PC-3 (cell line): ENCODE results near the gene TREML1. TPM values are rescaled to one million over a fixed set of nuclear protein-coding genes. Genes with fewer than 3 reads are reported as not detected.

Experiments used
- ATAC-seq: fragments of 200-7000 bp; cut with Tn5 transposase; 2 replicates; pipeline ENCODE4 v1.9.1; 2020; ENCODE audit warnings: mild to moderate bottlenecking, moderate library complexity
- BruUV-seq: library from RNA; stranded (reverse); fragments of 400-500 nt; replicated peaks from 2 replicates; lab custom pipeline; 2021; lab: Mats Ljungman, UMichigan
- CTCF ChIA-PET: fragments of 300-600 bp; sonication (Branson Sonifier 250); formaldehyde crosslinking; loops from one replicate; lab custom pipeline; 2022; ENCODE audit warnings: antibody characterized with exemption; lab: Charles Lee
- POLR2A ChIA-PET: fragments of 300-600 bp; sonication (Branson Sonifier 250); formaldehyde crosslinking; loops from one replicate; lab custom pipeline; 2022; ENCODE audit warnings: antibody characterized with exemption; ENCODE audit not compliant: unreplicated experiment; lab: Charles Lee
- DNase-seq: peaks from one replicate; pipeline ENCODE4 v3.0.0-alpha.2; 2015
- H2AFZ ChIP-seq: fragments of 300-600 bp; sonication (generic); 2 replicates; pipeline ENCODE4 v1.6.0; 2016; ENCODE audit warnings: antibody characterized with exemption, low read length
- H3F3A ChIP-seq: fragments of 300-600 bp; sonication (generic); one replicate; pipeline ENCODE4 v1.6.0; 2017; ENCODE audit warnings: antibody characterized with exemption, low read length, control low read depth, mild to moderate bottlenecking; ENCODE audit not compliant: unreplicated experiment
- H3K27ac ChIP-seq: fragments of 300-600 bp; sonication (generic); 2 replicates; pipeline ENCODE4 v1.5.1; 2016; ENCODE audit warnings: mild to moderate bottlenecking, low read length
- H3K27me3 ChIP-seq: fragments of 300-600 bp; sonication (generic); 2 replicates; pipeline ENCODE4 v1.6.1; 2016; ENCODE audit warnings: low read length, mixed read lengths
- H3K36me3 ChIP-seq: fragments of 300-600 bp; sonication (generic); 2 replicates; pipeline ENCODE4 v1.6.1; 2016; ENCODE audit warnings: low read depth, mixed run types, low read length, mixed read lengths
- H3K4me1 ChIP-seq: fragments of 300-600 bp; sonication (generic); 2 replicates; pipeline ENCODE4 v1.5.1; 2016; ENCODE audit warnings: low read length; ENCODE audit not compliant: insufficient read depth
- H3K4me2 ChIP-seq: fragments of 300-600 bp; sonication (generic); 2 replicates; pipeline ENCODE4 v1.6.0; 2016; ENCODE audit warnings: low read length
- H3K4me3 ChIP-seq: fragments of 300-600 bp; sonication (generic); 2 replicates; pipeline ENCODE4 v1.5.1; 2016; ENCODE audit warnings: mild to moderate bottlenecking, low read length, mixed read lengths
- H3K79me2 ChIP-seq: fragments of 300-600 bp; sonication (generic); 2 replicates; pipeline ENCODE4 v1.6.1; 2017; ENCODE audit warnings: low read length, mixed read lengths
- H3K9ac ChIP-seq: fragments of 300-600 bp; sonication (generic); 2 replicates; pipeline ENCODE4 v1.6.0; 2016; ENCODE audit warnings: mild to moderate bottlenecking, low read length
- H3K9me2 ChIP-seq: fragments of 300-600 bp; sonication (generic); replicated peaks from 2 replicates; pipeline ENCODE4 v1.6.1; 2016; ENCODE audit warnings: mixed run types, low read length, mixed read lengths
- H3K9me3 ChIP-seq: fragments of 300-600 bp; sonication (generic); 2 replicates; pipeline ENCODE4 v1.6.1; 2016; ENCODE audit warnings: low read length, mixed read lengths
- H4K20me1 ChIP-seq: fragments of 300-600 bp; sonication (generic); 2 replicates; pipeline ENCODE4 v1.6.1; 2016; ENCODE audit warnings: low read length, mixed read lengths
- EZH2 ChIP-seq: fragments of 300-600 bp; sonication (generic); IDR thresholded peaks from one replicate; pipeline ENCODE4 v1.6.1; 2017; ENCODE audit warnings: antibody characterized with exemption, mild to moderate bottlenecking, low read length; ENCODE audit not compliant: unreplicated experiment
- EZH2phosphoT487 ChIP-seq: fragments of 300-600 bp; sonication (generic); IDR thresholded peaks from 2 replicates; pipeline ENCODE4 v1.6.1; 2018; ENCODE audit warnings: mild to moderate bottlenecking, antibody characterized with exemption, low read length, borderline replicate concordance
- intact Hi-C: fragments of 100-400 bp; cut with micrococcal nuclease; formaldehyde crosslinking; loops from 2 replicates; pipeline ENCODE4 v1.9.0; 2023
- total RNA-seq: library from RNA; depleted of rRNA; stranded (reverse); fragments of >200 nt; gene quantifications from 2 replicates; pipeline ENCODE4 v1.2.3, GENCODE V29; 2014
- TF ChIP-seq, protein P1 (sequence below): fragments of 300-600 bp; sonication (generic); conservative IDR thresholded peaks from 2 replicates; pipeline ENCODE4 v1.5.1; 2017; ENCODE audit warnings: antibody characterized with exemption, low read depth, mild to moderate bottlenecking, low read length

Gene TREML1
- total RNA-seq, 1 experiment from 2014 or later: not detected

DNA sequence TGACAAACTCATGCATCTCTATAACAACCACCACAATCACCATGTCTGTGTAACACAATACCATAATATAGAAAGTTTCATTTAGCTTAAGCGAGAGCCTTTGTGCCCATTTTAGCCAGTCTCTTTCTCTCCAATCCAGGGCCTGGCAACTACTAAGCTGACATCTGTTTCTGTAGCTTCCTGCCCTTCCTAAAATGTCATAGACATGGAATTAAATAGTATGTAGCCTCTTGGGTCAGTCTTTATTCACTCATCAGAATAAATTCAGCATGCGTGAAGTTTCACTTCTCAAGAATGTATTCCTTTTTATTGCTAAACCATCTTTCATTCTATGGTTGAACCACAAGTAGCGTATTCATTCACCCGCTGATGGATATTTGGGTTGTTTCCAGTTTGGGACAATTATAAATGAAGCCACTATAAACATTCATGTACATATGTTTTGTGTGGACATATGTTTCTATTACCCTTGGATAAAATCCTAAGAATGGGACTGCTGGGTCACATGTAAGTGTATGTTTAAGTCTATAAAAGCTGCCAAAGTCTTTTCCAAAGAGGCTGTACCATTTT lies 10.5 kb upstream of the TREML1 start:
- Histone ChIP-seq H2AFZ (no peak overlapping the region), H4K20me1 (no peaks in the 10 kb centered on the region), H3K9me2 (no peaks in the 10 kb centered on the region), H3K9ac (no peak overlapping the region), H3K27me3 (peaks cover 10% of the 10 kb centered on the region; the same call in 1 of the 2 replicates), H3K9me3 (no peaks in the 10 kb centered on the region), H3K4me1 (no peaks in the 10 kb centered on the region), H3F3A (no peaks in the 10 kb centered on the region), H3K4me2 (no peak overlapping the region), H3K79me2 (no peaks in the 10 kb centered on the region), H3K27ac (no peak overlapping the region), H3K36me3 (no peaks in the 10 kb centered on the region), H3K4me3 (no peak overlapping the region)
- intact Hi-C loops: no loop called here
- ChIA-PET POLR2A (interaction anchor here (0.6 kb wide), 1 partner anchor 22 kb away, joined by 3 read pairs; no protein-coding TSS in a partner anchor), CTCF (no interaction called here)
- no peak for ATAC-seq
- TF ChIP-seq, protein P1, sequence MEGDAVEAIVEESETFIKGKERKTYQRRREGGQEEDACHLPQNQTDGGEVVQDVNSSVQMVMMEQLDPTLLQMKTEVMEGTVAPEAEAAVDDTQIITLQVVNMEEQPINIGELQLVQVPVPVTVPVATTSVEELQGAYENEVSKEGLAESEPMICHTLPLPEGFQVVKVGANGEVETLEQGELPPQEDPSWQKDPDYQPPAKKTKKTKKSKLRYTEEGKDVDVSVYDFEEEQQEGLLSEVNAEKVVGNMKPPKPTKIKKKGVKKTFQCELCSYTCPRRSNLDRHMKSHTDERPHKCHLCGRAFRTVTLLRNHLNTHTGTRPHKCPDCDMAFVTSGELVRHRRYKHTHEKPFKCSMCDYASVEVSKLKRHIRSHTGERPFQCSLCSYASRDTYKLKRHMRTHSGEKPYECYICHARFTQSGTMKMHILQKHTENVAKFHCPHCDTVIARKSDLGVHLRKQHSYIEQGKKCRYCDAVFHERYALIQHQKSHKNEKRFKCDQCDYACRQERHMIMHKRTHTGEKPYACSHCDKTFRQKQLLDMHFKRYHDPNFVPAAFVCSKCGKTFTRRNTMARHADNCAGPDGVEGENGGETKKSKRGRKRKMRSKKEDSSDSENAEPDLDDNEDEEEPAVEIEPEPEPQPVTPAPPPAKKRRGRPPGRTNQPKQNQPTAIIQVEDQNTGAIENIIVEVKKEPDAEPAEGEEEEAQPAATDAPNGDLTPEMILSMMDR: no peak
- no peak for TF ChIP-seq EZH2
- TF ChIP-seq EZH2phosphoT487: no peak
- BruUV-seq: no TSS peak
- DNase-seq: no peak

DNA sequence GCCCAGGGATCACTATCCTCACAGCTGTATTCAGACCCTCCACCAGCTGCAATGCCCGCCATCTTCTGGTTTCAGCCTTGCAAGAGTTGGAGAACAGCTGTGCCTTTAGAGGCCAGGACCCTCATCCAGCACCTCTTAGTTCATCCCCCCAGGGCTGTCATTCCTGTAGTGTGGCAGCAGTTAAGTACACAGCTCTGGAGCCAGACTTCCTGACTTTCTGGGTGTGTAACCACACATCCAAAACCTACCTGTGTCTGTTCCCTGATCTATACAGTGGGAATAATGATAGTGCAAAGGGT lies 9.2 kb upstream of the TREML1 start:
- POLR2A ChIA-PET: no interaction called here
- Histone ChIP-seq H3K9me2 (no peaks in the 10 kb centered on the region), H3K4me2 (no peak overlapping the region), H3K9me3 (no peaks in the 10 kb centered on the region), H3K27ac (no peak overlapping the region), H4K20me1 (no peaks in the 10 kb centered on the region), H3K4me1 (no peaks in the 10 kb centered on the region), H3F3A (no peaks in the 10 kb centered on the region), H3K27me3 (peaks cover 10% of the 10 kb centered on the region; the same call in 1 of the 2 replicates), H3K4me3 (no peak overlapping the region), H2AFZ (no peak overlapping the region), H3K79me2 (no peaks in the 10 kb centered on the region), H3K36me3 (no peaks in the 10 kb centered on the region), H3K9ac (no peak overlapping the region)
- DNase-seq (no peak), ATAC-seq (no peak)
- TF ChIP-seq EZH2phosphoT487: no peak
- TF ChIP-seq, protein P1: no peak
- TF ChIP-seq EZH2: no peak
- BruUV-seq: no TSS peak
- CTCF ChIA-PET: no interaction called here
- intact Hi-C loops: no loop called here

- TF ChIP-seq EZH2 (no peak), EZH2phosphoT487 (no peak)
- TF ChIP-seq, protein P1: no peak
- Histone ChIP-seq H4K20me1 (no peaks in the 10 kb centered on the region), H3K79me2 (no peaks in the 10 kb centered on the region), H2AFZ (no peak within 1 kb of the TSS), H3K4me2 (no peak within 1 kb of the TSS), H3K4me3 (no peak within 1 kb of the TSS), H3K9ac (no peak within 1 kb of the TSS), H3K9me3 (no peaks in the 10 kb centered on the region), H3K27me3 (peaks cover 10% of the 10 kb centered on the region; the same call in 1 of the 2 replicates), H3K27ac (no peak within 1 kb of the TSS), H3K9me2 (no peaks in the 10 kb centered on the region), H3K36me3 (no peaks in the 10 kb centered on the region), H3K4me1 (no peaks in the 10 kb centered on the region), H3F3A (no peaks in the 10 kb centered on the region)
- ATAC-seq (no peak), DNase-seq (no peak)
- CTCF ChIA-PET: no interaction called here
- BruUV-seq: no TSS peak
- POLR2A ChIA-PET: no interaction called here
- intact Hi-C loops: no loop called here
Measured at GRCh38 chr6:41162687-41163418, 8.7 kb upstream of the TREML1 start, which contains the start of gene TREM2. TREM2 (minus strand) TSS chr6:41163116; CDS start chr6:41163082, 34 bp downstream.
